Activated CD4-positive, alpha-beta T cell treated with anti-CD3 and anti-CD28 coated beads, Interleukin-2, amount 50 U/mL, for 48 hours (primary cell): Measurements from ENCODE around the gene GNAS.
A peak's percentile ranks its signal among the peaks of the same experiment; 100 is the strongest.

Source experiments
- DNase-seq, 2 experiments: peaks; one replicate each; pipeline ENCODE4 v3.0.0-alpha.2; 2020

GNAS gene

GRCh38 chr20:58854638-58855471 is 2.3 kb downstream of the GNAS start:
- DNase-seq, result no peak

GRCh38 chr20:58855506-58856389 is 3.2 kb downstream of the GNAS start:
- no peak for DNase-seq

GRCh38 chr20:58863044-58863790 is 10.7 kb downstream of the GNAS start:
- no peak for DNase-seq

- no peak for DNase-seq
Observed at GRCh38 chr20:58864346-58864745, 11.8 kb downstream of the GNAS start.

GRCh38 chr20:58865843-58866242 is 13.3 kb downstream of the GNAS start:
- no peak for DNase-seq

GRCh38 chr20:58867211-58867610 is 14.7 kb downstream of the GNAS start:
- no peak for DNase-seq

GRCh38 chr20:58868795-58869194 is 16.3 kb downstream of the GNAS start:
- no peak for DNase-seq

GRCh38 chr20:58869662-58870227 is 17.2 kb downstream of the GNAS start:
- DNase-seq, result no peak

- peak; percentile 60 to 68 for DNase-seq
Observed at GRCh38 chr20:58870293-58871014, 17.9 kb downstream of the GNAS start.

- no peak for DNase-seq
Observed at GRCh38 chr20:58871533-58872102, 19.1 kb downstream of the GNAS start.

- no peak for DNase-seq
Observed at GRCh38 chr20:58874469-58874868, 22.0 kb downstream of the GNAS start.

GRCh38 chr20:58875111-58875510 is 22.6 kb downstream of the GNAS start:
- no peak for DNase-seq

- no peak for DNase-seq
Observed at GRCh38 chr20:58875541-58876134, 23.1 kb downstream of the GNAS start.

- DNase-seq, result no peak
Observed at GRCh38 chr20:58876437-58876836, 23.9 kb downstream of the GNAS start.

- DNase-seq, result no peak
Observed at GRCh38 chr20:58877050-58877975, 24.8 kb downstream of the GNAS start.

- no peak for DNase-seq
Observed at GRCh38 chr20:58877976-58878360, 25.5 kb downstream of the GNAS start.

GRCh38 chr20:58878399-58878798 is 25.9 kb downstream of the GNAS start:
- DNase-seq, result no peak

- no peak for DNase-seq
Observed at GRCh38 chr20:58880441-58880840, 27.9 kb downstream of the GNAS start.

GRCh38 chr20:58880994-58881752 is 28.7 kb downstream of the GNAS start:
- DNase-seq, result no peak
